HEK293 (cell line): Measurements from ENCODE around the gene SNTB2.

Experiments
- CTCF ChIA-PET: fragments of 350-600 bp; formaldehyde crosslinking; extraction: SDS; loops from one replicate; lab custom pipeline; 2021; ENCODE audit warnings: antibody characterized with exemption; lab: Yijun Ruan, JAX
- POLR2A ChIA-PET: fragments of 300-600 bp; formaldehyde crosslinking; extraction: SDS; loops from one replicate; lab custom pipeline; 2020; ENCODE audit warnings: antibody characterized with exemption, inconsistent platforms; lab: Yijun Ruan, JAX
- H3K27ac ChIP-seq: fragments of 200-500 bp; sonication (Bioruptor generic); 2 replicates; pipeline ENCODE4 v1.5.1; 2014; ENCODE audit warnings: low read depth, low read length, control low read depth, inconsistent platforms; ENCODE audit errors: extremely low read depth
- H3K36me3 ChIP-seq, 2 experiments: fragments of 200-500 bp in 1 of 2; sonication (Bioruptor generic) in 1 of 2; 1 replicate in 1 of 2; 2 replicates in 1 of 2; pipeline ENCODE4 v1.5.1; 2014 to 2017; ENCODE audit warnings: inconsistent platforms in 2 of 2, low read length in 2 of 2; ENCODE audit not compliant: control insufficient read depth in 2 of 2, insufficient read depth in 1 of 2
- H3K4me1 ChIP-seq: fragments of 200-500 bp; sonication (Bioruptor generic); 2 replicates; pipeline ENCODE4 v1.5.1; 2014; ENCODE audit warnings: mild to moderate bottlenecking, low read length, inconsistent platforms; ENCODE audit not compliant: control insufficient read depth, insufficient read depth
- H3K4me3 ChIP-seq: 2 replicates; pipeline ENCODE4 v1.5.1; 2011; ENCODE audit warnings: low read depth, mild to moderate bottlenecking, control low read depth, low read length, moderate library complexity
- H3K9me3 ChIP-seq: fragments of 200-500 bp; sonication (Bioruptor generic); 2 replicates; pipeline ENCODE4 v1.5.1; 2014; ENCODE audit warnings: low read depth, low read length, inconsistent platforms; ENCODE audit not compliant: control insufficient read depth, insufficient read depth
- BCL11A ChIP-seq: fragments of 450-650 bp; formaldehyde crosslinking; IDR thresholded peaks from 2 replicates; pipeline ENCODE4 v1.5.1; 2016; ENCODE audit warnings: low read depth, missing biosample characterization, missing genetic modification characterization
- HOXD13 ChIP-seq: sonication (generic); formaldehyde crosslinking; IDR thresholded peaks from 2 replicates; pipeline ENCODE4 v1.8.0; 2022; ENCODE audit warnings: missing genetic modification reagents, borderline replicate concordance
- KLF7 ChIP-seq: fragments of 450-650 bp; formaldehyde crosslinking; IDR thresholded peaks from 2 replicates; pipeline ENCODE4 v1.5.1; 2016; ENCODE audit warnings: missing biosample characterization, missing genetic modification characterization, borderline replicate concordance
- OSR2 ChIP-seq: fragments of 450-650 bp; formaldehyde crosslinking; IDR thresholded peaks from 2 replicates; pipeline ENCODE4 v1.5.1; 2016; ENCODE audit warnings: missing biosample characterization, missing genetic modification characterization
- OVOL3 ChIP-seq: fragments of 450-650 bp; formaldehyde crosslinking; IDR thresholded peaks from 2 replicates; pipeline ENCODE4 v1.5.1; 2016; ENCODE audit warnings: missing biosample characterization, missing genetic modification characterization
- PATZ1 ChIP-seq: fragments of 450-650 bp; formaldehyde crosslinking; IDR thresholded peaks from 2 replicates; pipeline ENCODE4 v1.5.1; 2016; ENCODE audit warnings: missing biosample characterization, missing genetic modification characterization
- PRDM6 ChIP-seq: fragments of 450-650 bp; formaldehyde crosslinking; IDR thresholded peaks from 2 replicates; pipeline ENCODE4 v1.5.1; 2017; ENCODE audit warnings: missing biosample characterization, missing genetic modification characterization
- SP2 ChIP-seq: fragments of 450-650 bp; formaldehyde crosslinking; IDR thresholded peaks from 2 replicates; pipeline ENCODE4 v1.5.1; 2016; ENCODE audit warnings: missing biosample characterization, missing genetic modification characterization
- ZBTB26 ChIP-seq: fragments of 450-650 bp; formaldehyde crosslinking; optimal IDR thresholded peaks from 2 replicates; pipeline ENCODE3; 2016; ENCODE audit warnings: missing biosample characterization, mild to moderate bottlenecking, missing genetic modification characterization
- ZFP69B ChIP-seq: fragments of 450-650 bp; formaldehyde crosslinking; IDR thresholded peaks from 2 replicates; pipeline ENCODE4 v1.5.1; 2016; ENCODE audit warnings: missing biosample characterization, missing genetic modification characterization
- ZNF114 ChIP-seq: fragments of 450-650 bp; formaldehyde crosslinking; IDR thresholded peaks from 2 replicates; pipeline ENCODE4 v1.5.0; 2017; ENCODE audit warnings: missing biosample characterization, missing genetic modification characterization
- ZNF133 ChIP-seq: fragments of 450-650 bp; formaldehyde crosslinking; IDR thresholded peaks from 2 replicates; pipeline ENCODE4 v1.5.1; 2016; ENCODE audit warnings: missing biosample characterization, missing genetic modification characterization
- ZNF26 ChIP-seq: fragments of 450-650 bp; formaldehyde crosslinking; IDR thresholded peaks from 2 replicates; pipeline ENCODE4 v1.5.1; 2016; ENCODE audit warnings: missing biosample characterization, missing genetic modification characterization
- ZNF280D ChIP-seq: fragments of 450-650 bp; formaldehyde crosslinking; IDR thresholded peaks from 2 replicates; pipeline ENCODE4 v1.5.1; 2016; ENCODE audit warnings: missing biosample characterization, missing genetic modification characterization
- ZNF302 ChIP-seq: fragments of 450-650 bp; formaldehyde crosslinking; IDR thresholded peaks from 2 replicates; pipeline ENCODE4 v1.5.1; 2016; ENCODE audit warnings: missing biosample characterization, missing genetic modification characterization, low read depth
- ZNF366 ChIP-seq: fragments of 450-650 bp; formaldehyde crosslinking; conservative IDR thresholded peaks from 2 replicates; pipeline ENCODE4 v1.5.1; 2016; ENCODE audit warnings: missing biosample characterization, missing genetic modification characterization
- ZNF558 ChIP-seq: fragments of 450-650 bp; formaldehyde crosslinking; IDR thresholded peaks from 2 replicates; pipeline ENCODE4 v1.5.1; 2016; ENCODE audit warnings: missing biosample characterization, missing genetic modification characterization
- ZNF626 ChIP-seq: fragments of 450-650 bp; sonication (Bioruptor Pico); formaldehyde crosslinking; IDR thresholded peaks from 2 replicates; pipeline ENCODE4 v1.5.1; 2018; ENCODE audit warnings: missing biosample characterization, missing genetic modification characterization, inconsistent platforms
- ZNF660 ChIP-seq: fragments of 450-650 bp; IDR thresholded peaks from 2 replicates; pipeline ENCODE4 v1.5.1; 2018; ENCODE audit warnings: missing biosample characterization, mild to moderate bottlenecking, missing genetic modification characterization
- ZNF664 ChIP-seq: fragments of 450-650 bp; formaldehyde crosslinking; IDR thresholded peaks from 2 replicates; pipeline ENCODE4 v1.5.1; 2016; ENCODE audit warnings: missing biosample characterization, missing genetic modification characterization
- ZNF792 ChIP-seq: fragments of 450-650 bp; formaldehyde crosslinking; IDR thresholded peaks from 2 replicates; pipeline ENCODE4 v1.5.1; 2016; ENCODE audit warnings: missing biosample characterization, missing genetic modification characterization

Gene SNTB2

DNA sequence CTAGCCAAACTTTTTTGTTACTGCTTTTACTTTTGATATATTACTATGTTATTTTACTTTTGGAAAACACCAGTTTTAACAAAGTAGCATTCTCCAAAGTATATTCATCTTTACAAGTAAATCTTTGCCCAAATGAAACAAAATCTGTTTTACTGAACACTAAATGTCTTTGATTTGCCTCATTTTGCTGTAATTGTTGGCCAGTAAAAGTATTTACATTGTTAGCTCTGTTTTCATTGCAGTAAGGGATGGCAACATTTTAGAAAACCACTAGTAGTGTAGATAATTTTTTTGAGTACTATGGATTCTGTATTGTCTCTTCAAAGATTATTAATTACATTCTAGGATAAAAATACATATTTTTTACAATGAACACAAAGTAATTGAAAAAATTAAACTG lies 10.6 kb downstream of the SNTB2 start:
- Histone ChIP-seq H3K9me3 (no peaks in the 10 kb centered on the region), H3K27ac (no peak overlapping the region), H3K4me3 (no peak overlapping the region), H3K36me3 (no peaks in the 10 kb centered on the region), H3K4me1 (peaks cover 18% of the 10 kb centered on the region)
- peak; percentile 70 for TF ChIP-seq PRDM6 (tag by site-specific recombination)
- no peak for TF ChIP-seq PATZ1 (tag by site-specific recombination)
- no peak for TF ChIP-seq ZNF792 (tag by site-specific recombination)
- POLR2A ChIA-PET: interaction anchor here (1.5 kb wide), 1 partner anchor 11 kb away, joined by 4 read pairs; the partner anchor contains the start of gene SNTB2
- CTCF ChIA-PET: interaction anchor here (1.3 kb wide), 1 partner anchor 14 kb away, joined by 5 read pairs; no protein-coding TSS in a partner anchor

- Histone ChIP-seq H3K27ac (no peak overlapping the region), H3K9me3 (no peaks in the 10 kb centered on the region), H3K4me1 (peaks cover 18% of the 10 kb centered on the region), H3K4me3 (no peak overlapping the region), H3K36me3 (no peaks in the 10 kb centered on the region)
- TF ChIP-seq ZNF26 (tag by site-specific recombination) (no peak), ZBTB26 (no peak)
- CTCF ChIA-PET: interaction anchor here (1.0 kb wide), 1 partner anchor 49 kb away, joined by 3 read pairs; no protein-coding TSS in a partner anchor
- POLR2A ChIA-PET: no interaction called here
These were observed 12.4 kb downstream of the SNTB2 start for GRCh38 chr16:69199382-69199781.

DNA sequence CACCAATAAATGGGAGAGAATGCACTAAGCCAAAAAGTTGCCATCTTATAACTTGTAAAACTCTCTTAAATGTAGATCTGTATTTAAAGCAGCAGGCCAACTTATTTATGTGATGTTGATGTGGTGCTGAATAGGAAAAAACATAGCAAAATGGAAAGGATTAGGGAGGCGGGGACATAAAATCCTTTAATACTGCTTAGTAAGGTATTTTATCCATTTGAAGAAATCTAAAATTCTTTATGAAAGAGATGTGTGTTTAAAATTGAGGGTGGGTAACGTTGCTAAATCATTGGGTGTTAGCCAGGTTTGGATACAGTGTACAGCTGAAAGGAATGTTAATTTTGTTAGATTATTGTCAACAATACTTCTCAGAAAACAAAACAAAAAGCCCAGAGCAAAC lies 14.3 kb downstream of the SNTB2 start:
- peaks cover 11% of the 10 kb centered on the region; the same call in 1 of the 2 replicates for H3K4me1 ChIP-seq
- POLR2A ChIA-PET: no interaction called here

More for the DNA sequence above, 14.3 kb downstream of the SNTB2 start:
- TF ChIP-seq ZNF280D (tag by site-specific recombination) (no peak), KLF7 (no peak), ZNF660 (tag by site-specific recombination) (no peak), ZNF133 (tag by site-specific recombination) (no peak), ZNF558 (tag by site-specific recombination) (no peak), ZNF366 (tag by site-specific recombination) (no peak), OVOL3 (no peak), BCL11A (tag by site-specific recombination) (no peak), ZNF626 (tag by site-specific recombination) (no peak), ZFP69B (tag by site-specific recombination) (no peak), ZNF114 (tag by site-specific recombination) (no peak), OSR2 (tag by site-specific recombination) (no peak), ZNF302 (tag by site-specific recombination) (no peak), HOXD13 (CRISPR knock-in tag) (no peak), SP2 (tag by site-specific recombination) (no peak), ZNF664 (tag by site-specific recombination) (no peak)
- Histone ChIP-seq H3K27ac (no peak overlapping the region), H3K36me3 (no peaks in the 10 kb centered on the region), H3K4me3 (no peak overlapping the region), H3K9me3 (no peaks in the 10 kb centered on the region)
- CTCF ChIA-PET: interaction anchor here (1.4 kb wide), 1 partner anchor 17 kb away, joined by 6 read pairs; no protein-coding TSS in a partner anchor
